Upper lobe of right lung (tissue), 1 donor: ENCODE data around the gene GRK4. TPM values are rescaled to one million over a fixed set of nuclear protein-coding genes. Genes with fewer than 3 reads are reported as not detected.
A peak's percentile ranks its signal among the peaks of the same experiment; 100 is the strongest.
"Not testable (repeated sequence)": the region's sequence is repeated elsewhere in the genome, so short reads cannot be mapped to it uniquely, and the experiment has no call there.

ENCODE experiments used
- ATAC-seq: fragments of 200-7000 bp; cut with Tn5 transposase; one replicate; pipeline ENCODE4 v1.9.1; 2020; ENCODE audit warnings: mild to moderate bottlenecking, moderate library complexity
- DNase-seq: peaks from one replicate; pipeline ENCODE4 v3.0.0-alpha.2; 2020
- H3K27ac ChIP-seq: fragments of 200-600 bp; one replicate; pipeline ENCODE4 v1.8.0; 2022
- H3K27me3 ChIP-seq: fragments of 200-600 bp; one replicate; pipeline ENCODE4 v1.8.0; 2022; ENCODE audit warnings: mild to moderate bottlenecking
- H3K36me3 ChIP-seq: fragments of 200-600 bp; one replicate; pipeline ENCODE4 v1.8.0; 2022
- H3K4me1 ChIP-seq: fragments of 200-600 bp; one replicate; pipeline ENCODE4 v1.8.0; 2022
- H3K4me3 ChIP-seq: fragments of 200-600 bp; one replicate; pipeline ENCODE4 v1.8.0; 2022; ENCODE audit warnings: mild to moderate bottlenecking
- H3K9me3 ChIP-seq: fragments of 200-600 bp; one replicate; pipeline ENCODE4 v1.8.0; 2022
- intact Hi-C: fragments of 100-400 bp; cut with DNase I; formaldehyde crosslinking; loops from one replicate; pipeline ENCODE4 v1.11.0; 2022
- total RNA-seq: library from RNA; stranded (reverse); fragmentation: NEBNext Ultra II Directional; extraction: Animal tissue kit (Norgen Biotek cat#: 25700); gene quantifications from one replicate; pipeline ENCODE4 v1.2.1, GENCODE V29; 2021
- TF ChIP-seq, protein P1 (sequence below): fragments of 200-600 bp; IDR thresholded peaks from one replicate; pipeline ENCODE4 v1.8.0; 2022; ENCODE audit warnings: antibody characterized with exemption
- donor health status: DM: no; HTN: yes; CAD: no; lungs with severe emphysema.

The GRK4 gene
- total RNA-seq, 1 donor from 2014 or later, result 8.0 TPM

GRCh38 chr4:2968381-2968780, 5.0 kb downstream of the GRK4 start:
- H3K27me3 ChIP-seq, result no peaks in the 10 kb centered on the region
- H3K4me3 ChIP-seq, result no peak overlapping the region
- ATAC-seq (no peak), DNase-seq (no peak)
- no peaks in the 10 kb centered on the region for H3K36me3 ChIP-seq
- TF ChIP-seq, protein P1, sequence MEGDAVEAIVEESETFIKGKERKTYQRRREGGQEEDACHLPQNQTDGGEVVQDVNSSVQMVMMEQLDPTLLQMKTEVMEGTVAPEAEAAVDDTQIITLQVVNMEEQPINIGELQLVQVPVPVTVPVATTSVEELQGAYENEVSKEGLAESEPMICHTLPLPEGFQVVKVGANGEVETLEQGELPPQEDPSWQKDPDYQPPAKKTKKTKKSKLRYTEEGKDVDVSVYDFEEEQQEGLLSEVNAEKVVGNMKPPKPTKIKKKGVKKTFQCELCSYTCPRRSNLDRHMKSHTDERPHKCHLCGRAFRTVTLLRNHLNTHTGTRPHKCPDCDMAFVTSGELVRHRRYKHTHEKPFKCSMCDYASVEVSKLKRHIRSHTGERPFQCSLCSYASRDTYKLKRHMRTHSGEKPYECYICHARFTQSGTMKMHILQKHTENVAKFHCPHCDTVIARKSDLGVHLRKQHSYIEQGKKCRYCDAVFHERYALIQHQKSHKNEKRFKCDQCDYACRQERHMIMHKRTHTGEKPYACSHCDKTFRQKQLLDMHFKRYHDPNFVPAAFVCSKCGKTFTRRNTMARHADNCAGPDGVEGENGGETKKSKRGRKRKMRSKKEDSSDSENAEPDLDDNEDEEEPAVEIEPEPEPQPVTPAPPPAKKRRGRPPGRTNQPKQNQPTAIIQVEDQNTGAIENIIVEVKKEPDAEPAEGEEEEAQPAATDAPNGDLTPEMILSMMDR, result no peak
- H3K4me1 ChIP-seq, result peaks cover 5% of the 10 kb centered on the region
- no peaks in the 10 kb centered on the region for H3K9me3 ChIP-seq
- intact Hi-C loops, result no loop called here
- no peak overlapping the region for H3K27ac ChIP-seq

DNA sequence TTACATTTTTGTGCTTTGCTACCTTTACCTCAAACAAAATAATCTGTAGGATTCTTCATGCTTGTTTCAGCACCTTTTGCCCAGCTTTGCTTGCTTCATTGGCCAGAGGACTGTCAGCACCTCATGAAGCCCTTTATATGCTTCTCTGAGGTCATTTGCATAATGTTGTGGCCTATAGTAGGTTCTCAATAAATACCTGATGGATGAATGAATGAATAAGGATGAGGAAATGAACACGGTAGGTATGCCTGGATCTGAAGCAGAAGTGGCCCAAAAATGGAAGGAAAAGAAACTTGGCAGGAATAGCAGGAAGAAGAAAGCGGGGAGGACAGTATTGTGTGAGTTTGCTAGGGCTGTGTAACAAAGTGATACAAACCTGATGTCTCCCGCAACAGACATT, 7.9 kb downstream of the GRK4 start:
- Histone ChIP-seq H3K36me3 (no peaks in the 10 kb centered on the region), H3K27ac (no peak overlapping the region), H3K4me3 (no peak overlapping the region), H3K27me3 (no peaks in the 10 kb centered on the region), H3K4me1 (no peaks in the 10 kb centered on the region), H3K9me3 (no peaks in the 10 kb centered on the region)
- TF ChIP-seq, protein P1, result no peak
- DNase-seq (no peak), ATAC-seq (no peak)
- intact Hi-C loops, result no loop called here

DNA sequence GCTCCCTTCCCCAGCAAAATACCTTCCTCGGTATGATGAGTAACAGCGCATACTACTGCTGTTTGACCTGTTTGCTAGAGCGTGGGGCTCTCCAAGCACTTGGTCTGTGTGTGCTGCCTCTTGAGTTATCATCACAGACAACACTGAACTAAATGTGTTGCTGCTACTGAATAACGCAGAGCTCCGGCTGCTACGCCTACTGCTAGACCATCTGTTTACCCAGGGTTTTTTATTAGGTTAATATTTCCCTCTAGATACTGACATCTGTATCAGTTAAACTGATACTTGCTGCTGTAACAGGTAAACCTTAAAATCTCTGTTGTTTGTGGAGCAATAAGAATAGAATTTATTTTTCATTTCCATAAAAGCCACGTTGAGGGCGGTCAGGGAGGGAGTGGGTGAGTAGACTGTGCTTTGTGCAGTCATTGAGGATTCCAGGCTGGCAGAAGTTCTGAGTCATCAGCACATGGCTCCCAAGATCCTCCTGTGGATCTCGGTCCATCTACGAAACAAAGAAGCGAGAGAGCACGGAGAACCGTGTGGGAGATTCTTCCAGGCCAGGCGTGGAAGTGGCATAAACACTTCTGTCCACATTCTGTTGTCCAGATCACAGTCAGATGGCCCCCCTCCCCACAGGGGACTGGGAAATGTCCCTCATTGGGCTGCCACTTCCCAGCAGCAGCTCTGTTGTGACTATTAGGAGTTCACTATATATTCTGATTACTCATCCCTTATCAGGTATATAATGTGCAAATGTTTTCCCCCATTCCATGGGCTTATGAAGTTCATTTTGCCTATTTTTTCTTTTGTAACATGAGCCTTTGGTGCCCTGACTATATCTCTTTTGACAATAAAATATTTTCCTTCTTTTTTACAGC, 14.1 kb downstream of the GRK4 start:
- ATAC-seq, result peak; percentile 24
- intact Hi-C loops, result no loop called here

DNA sequence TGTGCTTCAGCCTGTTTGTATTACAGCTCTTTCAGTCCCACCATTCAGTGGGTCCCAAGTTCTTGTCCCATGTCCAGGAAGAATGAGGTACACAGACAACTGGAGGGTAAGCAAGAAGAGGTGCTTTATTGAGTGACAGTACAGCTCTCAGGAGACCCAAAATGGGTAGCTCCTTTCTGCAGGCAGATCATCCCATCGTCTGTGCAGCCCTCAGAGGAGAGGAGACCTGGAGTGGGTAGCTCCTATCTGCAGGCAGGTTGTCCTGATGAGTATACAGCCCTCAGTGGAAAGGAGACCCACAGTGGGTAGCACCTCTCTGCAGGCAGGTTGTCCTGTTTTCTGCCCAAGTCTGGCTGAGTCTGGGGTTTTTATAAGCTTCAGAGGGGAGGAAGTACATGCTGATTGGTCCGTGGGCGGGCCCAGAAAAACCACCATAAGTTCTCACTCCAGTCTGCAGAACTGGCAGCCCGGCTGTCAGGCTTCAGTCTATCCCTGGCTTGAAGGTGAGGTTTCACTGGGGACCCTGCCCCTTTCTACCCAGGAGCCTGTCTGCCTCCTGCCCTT, 18.0 kb downstream of the GRK4 start:
- H3K9me3 ChIP-seq, result no peaks in the 10 kb centered on the region
- TF ChIP-seq, protein P1, result no peak
- DNase-seq, result no peak
- no peak for ATAC-seq
- H3K27me3 ChIP-seq, result no peaks in the 10 kb centered on the region
- intact Hi-C loops, result no loop called here
- no peak overlapping the region for H3K4me3 ChIP-seq
- H3K36me3 ChIP-seq, result no peaks in the 10 kb centered on the region
- H3K27ac ChIP-seq, result no peak overlapping the region
- H3K4me1 ChIP-seq, result no peaks in the 10 kb centered on the region

More for the DNA sequence above, 14.1 kb downstream of the GRK4 start:
- Histone ChIP-seq H3K27me3 (no peaks in the 10 kb centered on the region), H3K9me3 (no peaks in the 10 kb centered on the region), H3K27ac (no peak overlapping the region), H3K36me3 (no peaks in the 10 kb centered on the region), H3K4me3 (no peak overlapping the region), H3K4me1 (no peaks in the 10 kb centered on the region)
- no peak for DNase-seq
- TF ChIP-seq, protein P1, result no peak

- no peak overlapping the region for H3K4me3 ChIP-seq
- intact Hi-C loops, result no loop called here
- no peak overlapping the region for H3K27ac ChIP-seq
- H3K9me3 ChIP-seq, result no peaks in the 10 kb centered on the region
- no peak for ATAC-seq
- no peak for DNase-seq
- H3K27me3 ChIP-seq, result no peaks in the 10 kb centered on the region
- TF ChIP-seq, protein P1, result no peak
- no peaks in the 10 kb centered on the region for H3K36me3 ChIP-seq
- no peaks in the 10 kb centered on the region for H3K4me1 ChIP-seq
Observed at GRCh38 chr4:2982012-2982411, 18.6 kb downstream of the GRK4 start.

DNA sequence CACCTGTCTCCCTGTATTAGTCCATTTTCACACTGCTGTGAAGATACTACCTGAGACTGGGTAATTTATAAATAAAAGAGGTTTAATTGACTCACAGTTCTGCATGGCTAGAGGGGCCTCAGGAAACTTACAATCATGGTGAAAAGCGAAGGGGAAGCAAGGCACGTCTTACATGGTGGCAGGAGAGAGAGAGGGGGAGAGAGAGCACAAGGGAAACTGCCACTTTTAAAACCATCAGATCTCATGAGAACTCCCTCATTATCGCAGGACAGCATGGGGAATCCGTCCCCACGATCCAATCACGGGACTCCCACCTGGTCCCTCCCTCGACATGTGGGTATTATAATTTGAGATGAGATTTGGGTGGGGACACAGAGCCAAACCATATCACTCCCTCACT, 20.3 kb downstream of the GRK4 start:
- H3K4me1 ChIP-seq, H3K27ac ChIP-seq, H3K4me3 ChIP-seq, DNase-seq, H3K36me3 ChIP-seq, H3K27me3 ChIP-seq, H3K9me3 ChIP-seq, intact Hi-C loops, ATAC-seq: not testable (repeated sequence)
